Left lobe of liver (tissue), 2 donors: ENCODE data around the gene FDX2. TPM values are rescaled to one million over a fixed set of nuclear protein-coding genes. Genes with fewer than 3 reads are reported as not detected.
"Not testable (repeated sequence)": the region's sequence is repeated elsewhere in the genome, so short reads cannot be mapped to it uniquely, and the experiment has no call there.

Experiments
- ATAC-seq: fragments of 200-7000 bp; cut with Tn5 transposase; one replicate; pipeline ENCODE4 v1.9.1; 2020; ENCODE audit warnings: mild to moderate bottlenecking, moderate library complexity
- DNase-seq: peaks from one replicate; pipeline ENCODE4 v3.0.0-alpha.2; 2020; ENCODE audit warnings: low spot score
- total RNA-seq: library from RNA; stranded (reverse); gene quantifications from one replicate; pipeline ENCODE4 v1.2.1, GENCODE V29; 2021
- donor health status: DM: no; HTN: no; CAD: no; lungs with moderate emphysema.
- donor health status: DM: no; HTN: yes; CAD: no.

FDX2 gene
- total RNA-seq = 11.0 TPM

GRCh38 chr19:10315335-10316214 lies at the start of gene FDX2:
TSS of gene FDX2 (minus strand) at chr19:10316015. CDS start at chr19:10315996, 19 bp downstream.
- peak; percentile 92 for DNase-seq

GRCh38 chr19:10365518-10365917 lies 49.7 kb upstream of the FDX2 start:
- no peak for DNase-seq
- no peak for ATAC-seq

More at GRCh38 chr19:10315335-10316214, at the start of gene FDX2:
- peak; percentile 90 for ATAC-seq

- DNase-seq (peak; percentile 64), ATAC-seq (peak; percentile 76)
Measured at GRCh38 chr19:10364644-10365043, 48.8 kb upstream of the FDX2 start.

- ATAC-seq = no peak
- no peak for DNase-seq
Measured at GRCh38 chr19:10363789-10364281, 48.0 kb upstream of the FDX2 start.

- no peak for DNase-seq
Measured at GRCh38 chr19:10362259-10362658, 46.4 kb upstream of the FDX2 start.

GRCh38 chr19:10361569-10362011 lies 45.8 kb upstream of the FDX2 start:
- no peak for ATAC-seq

More at GRCh38 chr19:10362259-10362658, 46.4 kb upstream of the FDX2 start:
- ATAC-seq = no peak

GRCh38 chr19:10356431-10356830 lies 40.6 kb upstream of the FDX2 start:
- no peak for ATAC-seq
- no peak for DNase-seq

More at GRCh38 chr19:10361569-10362011, 45.8 kb upstream of the FDX2 start:
- DNase-seq = no peak

- peak; percentile 69 for DNase-seq
Measured at GRCh38 chr19:10353793-10354391, 38.1 kb upstream of the FDX2 start.

GRCh38 chr19:10352764-10353671 lies 37.2 kb upstream of the FDX2 start:
- DNase-seq = peak; percentile 93
- peak; percentile 85 for ATAC-seq

More at GRCh38 chr19:10353793-10354391, 38.1 kb upstream of the FDX2 start:
- ATAC-seq = peak; percentile 47

- peak; percentile 93 for ATAC-seq
- DNase-seq = peak; percentile 83
Measured at GRCh38 chr19:10346509-10346908, 30.7 kb upstream of the FDX2 start.

GRCh38 chr19:10344780-10345179 lies 29.0 kb upstream of the FDX2 start:
- ATAC-seq = no peak
- no peak for DNase-seq

- no peak for ATAC-seq
- no peak for DNase-seq
Measured at GRCh38 chr19:10343495-10343894, 27.7 kb upstream of the FDX2 start.

GRCh38 chr19:10339977-10340376 lies 24.2 kb upstream of the FDX2 start:
- no peak for ATAC-seq

GRCh38 chr19:10339380-10339960 lies 23.7 kb upstream of the FDX2 start, which contains the start of gene ICAM3:
TSS of gene ICAM3 (minus strand) at chr19:10339624. CDS start at chr19:10339614, 10 bp downstream.
- ATAC-seq (no peak), DNase-seq (no peak)

More at GRCh38 chr19:10339977-10340376, 24.2 kb upstream of the FDX2 start:
- DNase-seq = no peak

GRCh38 chr19:10338940-10339339 lies 23.1 kb upstream of the FDX2 start:
- DNase-seq (no peak), ATAC-seq (no peak)

GRCh38 chr19:10336725-10337124 lies 20.9 kb upstream of the FDX2 start:
- not testable (repeated sequence) for ATAC-seq, DNase-seq

GRCh38 chr19:10335352-10335985 lies 19.7 kb upstream of the FDX2 start:
- peak; percentile 71 for DNase-seq
- ATAC-seq = peak; percentile 40

- ATAC-seq = peak; percentile 80
- DNase-seq = peak; percentile 98
Measured at GRCh38 chr19:10334588-10335351, 19.0 kb upstream of the FDX2 start.
